ENCODE data around the gene PIK3R2.
"Not testable (repeated sequence)": the region's sequence is repeated elsewhere in the genome, so short reads cannot be mapped to it uniquely, and the experiment has no call there.

Gene PIK3R2

DNA sequence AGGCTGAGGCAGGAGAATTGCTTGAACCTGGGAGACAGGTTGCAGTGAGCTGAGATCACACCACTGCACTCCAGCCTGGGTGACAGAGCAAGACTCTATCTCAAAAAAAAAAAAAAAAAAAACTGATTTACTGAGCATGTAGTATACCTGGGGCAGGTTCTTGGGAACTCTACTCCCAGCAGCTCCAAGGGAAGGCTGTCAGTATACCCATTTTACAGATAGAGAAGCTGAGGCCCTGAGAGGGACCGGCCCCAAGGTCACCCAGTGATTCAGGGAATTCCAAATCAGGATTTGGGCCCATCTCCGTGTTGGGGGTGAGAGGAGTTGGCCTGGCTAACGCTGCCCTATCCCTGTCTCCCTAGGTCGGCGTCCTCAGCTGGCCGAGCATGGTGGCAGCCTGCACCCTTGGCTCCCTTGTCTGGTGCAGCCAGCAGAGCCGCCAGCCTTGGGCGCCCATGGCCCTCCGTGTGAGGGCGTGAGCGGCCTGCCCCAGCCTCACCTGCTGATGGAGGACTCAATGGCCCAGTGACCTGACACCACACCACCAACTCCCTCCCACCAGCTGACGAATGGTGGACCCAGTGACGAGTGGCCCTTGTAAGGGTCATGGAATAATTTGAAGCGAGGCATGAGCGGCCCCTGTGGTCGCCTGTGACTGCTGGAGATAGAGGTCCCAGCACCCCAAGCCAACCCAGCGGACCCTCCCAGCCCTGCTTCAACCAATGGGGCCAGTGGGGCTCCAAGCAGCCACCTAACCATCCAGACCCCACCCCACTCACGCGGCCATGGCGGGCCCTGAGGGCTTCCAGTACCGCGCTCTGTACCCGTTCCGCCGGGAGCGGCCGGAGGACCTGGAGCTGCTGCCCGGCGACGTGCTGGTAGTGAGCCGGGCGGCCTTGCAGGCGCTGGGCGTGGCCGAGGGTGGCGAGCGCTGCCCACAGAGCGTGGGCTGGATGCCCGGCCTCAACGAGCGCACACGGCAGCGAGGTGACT lies 2.4 kb downstream of the PIK3R2 start:
- Histone ChIP-seq H3K27ac (ENCODE audit: low read depth, low read length) (no peak overlapping the region), H3K27me3 (ENCODE audit: control insufficient read depth, insufficient read depth, low read length) (no peaks in the 10 kb centered on the region), H3K4me1 (ENCODE audit: control insufficient read depth, insufficient read depth, low read length) (peaks cover 10% of the 10 kb centered on the region; the same call in 1 of the 2 replicates), H3K36me3 (ENCODE audit: control insufficient read depth, insufficient read depth, low read length) (peaks cover 15% of the 10 kb centered on the region), H3K4me3 (ENCODE audit: low read depth, low read length) (no peak overlapping the region), H3K9me3 (ENCODE audit: control insufficient read depth, insufficient read depth, low read length) (no peaks in the 10 kb centered on the region), H3K9ac (ENCODE audit: low read depth, low read length) (no peak overlapping the region)

DNA sequence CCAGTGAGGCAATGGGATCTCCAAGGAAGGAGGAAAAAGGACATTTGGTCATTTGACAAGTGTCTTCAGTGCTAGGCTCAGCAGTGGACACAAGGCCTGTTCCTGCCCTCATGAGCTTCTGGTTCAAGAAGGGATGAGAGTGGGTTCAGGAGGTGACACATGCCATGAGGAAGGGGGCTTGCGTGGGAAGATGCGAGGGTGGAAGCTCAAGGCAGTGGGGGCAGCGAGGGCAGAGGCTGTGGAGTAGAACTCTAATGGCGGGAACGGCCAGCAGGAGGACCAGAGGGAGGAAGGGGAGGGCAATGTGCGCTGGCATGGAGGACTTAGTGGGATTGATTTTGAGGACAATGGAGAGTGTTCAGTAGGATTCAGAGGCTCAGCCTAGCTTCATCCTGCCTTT lies 3.3 kb downstream of the PIK3R2 start:
- H3K4me1 ChIP-seq (ENCODE audit: control insufficient read depth, insufficient read depth, low read length): peaks cover 10% of the 10 kb centered on the region; the same call in 1 of the 2 replicates
- no peak overlapping the region for H3K27ac ChIP-seq (ENCODE audit: low read depth, low read length)
- H3K9ac ChIP-seq (ENCODE audit: low read depth, low read length): no peak overlapping the region
- no peaks in the 10 kb centered on the region for H3K9me3 ChIP-seq (ENCODE audit: control insufficient read depth, insufficient read depth, low read length)
- H3K4me3 ChIP-seq (ENCODE audit: low read depth, low read length): no peak overlapping the region
- H3K27me3 ChIP-seq (ENCODE audit: control insufficient read depth, insufficient read depth, low read length): no peaks in the 10 kb centered on the region
- H3K36me3 ChIP-seq (ENCODE audit: control insufficient read depth, insufficient read depth, low read length): peaks cover 18% of the 10 kb centered on the region

DNA sequence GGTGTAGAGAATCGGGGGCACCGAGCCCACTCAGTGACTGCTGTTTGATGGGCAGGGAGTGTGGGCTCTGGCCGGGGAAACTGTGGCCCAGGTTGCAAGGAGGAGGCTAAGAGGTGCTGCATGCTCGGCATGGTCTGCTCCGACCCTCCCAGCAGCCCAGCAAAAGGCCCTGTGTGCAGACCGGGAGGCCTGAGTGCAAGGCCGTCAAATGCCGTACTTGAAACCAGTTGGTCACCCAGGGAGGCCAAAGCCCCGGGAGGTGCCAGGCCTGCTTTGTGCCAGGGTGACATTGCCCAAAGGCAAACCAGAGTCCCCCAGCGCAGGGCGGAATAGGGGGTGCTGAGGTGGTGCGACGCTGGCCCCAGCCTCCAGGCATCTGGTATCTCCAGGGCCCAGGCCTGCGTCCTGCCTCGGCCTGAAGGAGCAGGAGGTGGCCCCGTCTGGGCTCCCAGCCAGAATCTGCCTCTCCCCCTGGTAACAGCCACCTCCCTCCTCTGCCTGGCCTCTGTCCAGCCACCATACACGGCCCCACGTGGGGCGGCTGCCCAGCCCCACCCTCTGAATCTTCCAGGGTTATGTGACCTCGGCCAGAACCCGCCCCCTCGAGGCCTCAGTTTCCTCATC lies 4.0 kb downstream of the PIK3R2 start:
- H3K36me3 ChIP-seq (ENCODE audit: control insufficient read depth, insufficient read depth, low read length): peaks cover 22% of the 10 kb centered on the region
- H3K9ac ChIP-seq (ENCODE audit: low read depth, low read length): no peak overlapping the region
- H3K4me3 ChIP-seq (ENCODE audit: low read depth, low read length): no peak overlapping the region
- peak overlapping the region; percentile 36 for H3K27ac ChIP-seq (ENCODE audit: low read depth, low read length)
- no peaks in the 10 kb centered on the region for H3K27me3 ChIP-seq (ENCODE audit: control insufficient read depth, insufficient read depth, low read length)
- peaks cover 13% of the 10 kb centered on the region for H3K4me1 ChIP-seq (ENCODE audit: control insufficient read depth, insufficient read depth, low read length)
- no peaks in the 10 kb centered on the region for H3K9me3 ChIP-seq (ENCODE audit: control insufficient read depth, insufficient read depth, low read length)

DNA sequence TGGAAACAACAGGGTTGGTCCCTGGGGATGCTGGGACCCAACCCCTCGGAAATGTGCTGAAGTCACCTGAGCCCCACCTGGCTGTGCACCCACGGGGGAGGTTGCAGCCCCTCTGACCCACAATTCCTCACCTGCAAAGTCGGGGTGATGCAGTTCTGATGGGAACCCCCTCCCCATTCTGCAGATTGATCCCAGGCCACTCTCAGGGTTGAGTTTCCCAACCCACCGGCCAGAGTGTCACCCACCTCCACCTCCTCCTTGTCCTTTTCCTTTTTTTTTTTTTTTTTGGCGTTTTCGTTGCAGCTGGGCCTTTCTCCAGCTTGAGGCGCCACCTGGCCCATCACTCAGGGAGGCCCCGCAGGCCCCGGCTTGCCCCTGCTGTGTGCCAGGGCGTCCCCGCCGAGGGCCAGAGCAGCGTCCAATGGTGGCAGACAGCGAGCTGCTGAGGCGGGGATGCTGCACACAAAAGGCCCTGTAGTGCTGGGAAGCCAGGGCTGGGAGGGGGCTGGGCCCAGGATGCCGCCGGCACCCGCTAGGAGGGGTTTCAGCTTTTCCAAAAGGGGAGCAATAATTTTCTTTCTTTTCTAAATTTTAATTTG lies 4.6 kb downstream of the PIK3R2 start:
- Histone ChIP-seq H3K27me3 (ENCODE audit: control insufficient read depth, insufficient read depth, low read length) (no peaks in the 10 kb centered on the region), H3K4me1 (ENCODE audit: control insufficient read depth, insufficient read depth, low read length) (peaks cover 13% of the 10 kb centered on the region), H3K9me3 (ENCODE audit: control insufficient read depth, insufficient read depth, low read length) (no peaks in the 10 kb centered on the region), H3K27ac (ENCODE audit: low read depth, low read length) (peak overlapping the region; percentile 36), H3K36me3 (ENCODE audit: control insufficient read depth, insufficient read depth, low read length) (peaks cover 27% of the 10 kb centered on the region), H3K4me3 (ENCODE audit: low read depth, low read length) (no peak overlapping the region), H3K9ac (ENCODE audit: low read depth, low read length) (no peak overlapping the region)

DNA sequence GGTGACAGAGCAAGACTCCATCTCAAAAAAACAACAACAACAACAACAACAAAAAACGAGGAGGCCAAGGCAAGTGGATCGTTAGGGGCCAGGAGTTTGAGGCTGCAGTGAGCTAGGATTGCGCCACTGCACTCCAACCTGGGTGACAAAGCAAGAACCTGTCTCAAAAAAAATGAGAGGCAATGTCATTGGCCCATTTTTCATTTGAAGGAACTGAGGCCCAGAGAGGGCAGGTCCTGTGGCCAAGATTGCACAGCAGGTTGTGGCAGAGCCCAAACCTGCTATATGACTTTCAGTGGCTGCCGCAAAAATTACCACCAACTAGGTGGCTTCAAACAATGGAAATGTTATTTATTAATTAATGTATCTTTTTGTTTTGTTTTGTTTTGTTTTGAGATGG lies 5.5 kb downstream of the PIK3R2 start:
- Histone ChIP-seq H3K4me3 (ENCODE audit: low read depth, low read length) (no peak overlapping the region), H3K9me3 (ENCODE audit: control insufficient read depth, insufficient read depth, low read length) (no peaks in the 10 kb centered on the region), H3K36me3 (ENCODE audit: control insufficient read depth, insufficient read depth, low read length) (peaks cover 36% of the 10 kb centered on the region), H3K27me3 (ENCODE audit: control insufficient read depth, insufficient read depth, low read length) (no peaks in the 10 kb centered on the region), H3K27ac (ENCODE audit: low read depth, low read length) (no peak overlapping the region), H3K9ac (ENCODE audit: low read depth, low read length) (no peak overlapping the region), H3K4me1 (ENCODE audit: control insufficient read depth, insufficient read depth, low read length) (peaks cover 13% of the 10 kb centered on the region)

DNA sequence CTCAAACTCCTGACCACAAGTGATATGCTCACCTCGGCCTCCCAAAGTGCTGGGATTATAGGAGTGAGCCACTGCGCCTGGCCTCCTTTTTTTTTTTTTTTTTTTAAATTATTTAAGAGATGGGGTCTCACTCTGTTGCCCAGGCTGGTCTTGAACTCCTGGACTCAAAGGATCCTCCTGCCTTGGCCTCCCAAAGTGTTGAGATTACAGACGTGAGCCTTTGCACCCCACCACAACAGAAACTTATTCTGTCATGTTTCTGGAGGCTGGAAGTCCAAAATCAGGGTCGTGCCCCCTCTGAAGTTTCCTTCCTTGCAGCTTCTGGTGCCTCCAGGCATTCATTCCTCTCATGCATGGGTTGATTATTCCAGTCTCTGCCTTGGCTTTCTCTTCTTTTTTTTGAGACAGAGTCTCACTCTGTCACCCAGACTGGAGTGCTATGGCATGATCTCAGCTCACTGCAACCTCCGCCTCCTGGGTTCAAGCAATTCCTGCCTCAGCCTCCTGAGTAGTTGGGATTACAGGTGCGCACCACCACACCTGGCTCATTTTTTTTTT lies 6.2 kb downstream of the PIK3R2 start:
- not testable (repeated sequence) for H3K27me3 ChIP-seq (ENCODE audit: control insufficient read depth, insufficient read depth, low read length); H3K4me3 ChIP-seq (ENCODE audit: low read depth, low read length); H3K9me3 ChIP-seq (ENCODE audit: control insufficient read depth, insufficient read depth, low read length); H3K27ac ChIP-seq (ENCODE audit: low read depth, low read length); H3K9ac ChIP-seq (ENCODE audit: low read depth, low read length)
- Histone ChIP-seq H3K36me3 (ENCODE audit: control insufficient read depth, insufficient read depth, low read length) (peaks cover 40% of the 10 kb centered on the region), H3K4me1 (ENCODE audit: control insufficient read depth, insufficient read depth, low read length) (peaks cover 13% of the 10 kb centered on the region)

DNA sequence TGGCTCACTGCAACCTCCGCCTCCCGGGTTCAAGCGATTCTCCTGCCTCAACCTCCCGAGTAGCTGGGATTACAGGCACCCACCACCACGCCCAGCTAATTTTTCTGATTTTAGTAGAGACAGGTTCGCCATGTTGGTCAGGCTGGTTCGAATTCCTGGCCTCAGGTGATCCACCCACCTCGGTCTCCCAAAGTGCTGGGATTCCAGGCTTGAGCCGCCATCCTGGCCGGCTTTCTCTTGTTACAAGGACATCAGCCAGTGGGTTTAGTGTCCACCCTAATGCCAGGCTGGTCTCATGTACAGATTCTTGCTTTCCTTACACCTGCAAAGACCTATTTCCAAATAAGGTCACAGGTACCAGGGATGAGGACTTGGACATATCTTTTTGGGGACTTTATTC lies 6.8 kb downstream of the PIK3R2 start:
- Histone ChIP-seq H3K4me3 (ENCODE audit: low read depth, low read length) (no peak overlapping the region), H3K27me3 (ENCODE audit: control insufficient read depth, insufficient read depth, low read length) (no peaks in the 10 kb centered on the region), H3K27ac (ENCODE audit: low read depth, low read length) (no peak overlapping the region), H3K9ac (ENCODE audit: low read depth, low read length) (no peak overlapping the region), H3K4me1 (ENCODE audit: control insufficient read depth, insufficient read depth, low read length) (peaks cover 9% of the 10 kb centered on the region), H3K36me3 (ENCODE audit: control insufficient read depth, insufficient read depth, low read length) (peaks cover 41% of the 10 kb centered on the region), H3K9me3 (ENCODE audit: control insufficient read depth, insufficient read depth, low read length) (no peaks in the 10 kb centered on the region)

DNA sequence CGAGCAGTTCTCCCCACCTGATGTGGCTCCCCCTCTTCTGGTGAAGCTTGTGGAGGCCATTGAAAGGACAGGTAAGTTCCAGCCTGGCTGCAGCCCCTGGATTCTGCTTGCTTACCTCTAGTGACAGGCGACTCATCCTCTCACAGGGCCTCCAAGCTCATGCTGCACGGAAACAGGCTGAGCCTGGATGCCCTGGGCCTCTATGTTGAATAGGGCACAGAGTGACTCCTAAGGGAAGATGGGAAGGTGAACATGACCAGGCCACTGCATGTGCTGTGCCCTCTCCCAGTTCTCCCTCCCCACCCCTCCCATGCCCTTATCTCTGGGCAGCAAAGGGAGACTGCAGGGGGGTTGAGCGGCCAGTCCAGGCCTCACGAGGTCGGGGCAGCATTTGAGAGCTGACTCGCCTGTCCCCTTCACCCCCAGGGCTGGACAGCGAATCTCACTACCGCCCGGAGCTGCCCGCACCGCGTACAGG lies 7.6 kb downstream of the PIK3R2 start:
- no peak overlapping the region for H3K27ac ChIP-seq (ENCODE audit: low read depth, low read length)
- no peaks in the 10 kb centered on the region for H3K27me3 ChIP-seq (ENCODE audit: control insufficient read depth, insufficient read depth, low read length)
- H3K4me3 ChIP-seq (ENCODE audit: low read depth, low read length): no peak overlapping the region
- peaks cover 42% of the 10 kb centered on the region for H3K36me3 ChIP-seq (ENCODE audit: control insufficient read depth, insufficient read depth, low read length)
- H3K9me3 ChIP-seq (ENCODE audit: control insufficient read depth, insufficient read depth, low read length): no peaks in the 10 kb centered on the region
- peaks cover 9% of the 10 kb centered on the region for H3K4me1 ChIP-seq (ENCODE audit: control insufficient read depth, insufficient read depth, low read length)
- no peak overlapping the region for H3K9ac ChIP-seq (ENCODE audit: low read depth, low read length)

DNA sequence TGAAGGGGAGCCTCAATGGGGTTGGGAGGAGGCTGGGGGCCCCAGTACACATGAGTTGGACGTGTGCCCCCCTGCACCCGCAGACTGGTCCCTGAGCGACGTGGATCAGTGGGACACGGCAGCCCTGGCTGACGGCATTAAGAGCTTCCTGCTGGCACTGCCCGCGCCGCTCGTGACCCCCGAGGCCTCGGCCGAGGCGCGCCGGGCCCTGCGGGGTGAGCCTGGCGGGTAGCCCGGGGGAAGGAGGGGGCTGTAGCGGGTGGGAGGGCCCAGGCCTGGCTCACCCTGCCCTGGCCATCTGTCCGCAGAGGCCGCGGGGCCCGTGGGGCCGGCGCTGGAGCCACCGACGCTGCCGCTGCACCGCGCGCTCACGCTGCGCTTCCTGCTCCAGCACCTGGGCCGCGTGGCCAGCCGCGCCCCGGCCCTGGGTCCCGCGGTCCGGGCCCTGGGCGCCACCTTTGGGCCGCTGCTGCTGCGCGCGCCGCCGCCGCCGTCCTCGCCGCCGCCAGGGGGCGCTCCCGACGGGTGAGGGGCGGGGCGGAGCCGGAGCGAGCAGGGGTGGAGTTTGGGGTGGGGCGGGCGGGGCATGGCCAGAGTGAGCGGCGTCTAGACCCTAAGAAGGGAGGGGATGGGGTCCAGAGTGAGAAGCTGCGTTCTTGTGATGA lies 8.1 kb downstream of the PIK3R2 start:
- Histone ChIP-seq H3K4me3 (ENCODE audit: low read depth, low read length) (peak overlapping the region; percentile 35; the same call in 1 of the 2 replicates), H3K4me1 (ENCODE audit: control insufficient read depth, insufficient read depth, low read length) (peaks cover 9% of the 10 kb centered on the region), H3K27me3 (ENCODE audit: control insufficient read depth, insufficient read depth, low read length) (no peaks in the 10 kb centered on the region), H3K9ac (ENCODE audit: low read depth, low read length) (no peak overlapping the region), H3K36me3 (ENCODE audit: control insufficient read depth, insufficient read depth, low read length) (peaks cover 42% of the 10 kb centered on the region), H3K9me3 (ENCODE audit: control insufficient read depth, insufficient read depth, low read length) (no peaks in the 10 kb centered on the region), H3K27ac (ENCODE audit: low read depth, low read length) (no peak overlapping the region)

DNA sequence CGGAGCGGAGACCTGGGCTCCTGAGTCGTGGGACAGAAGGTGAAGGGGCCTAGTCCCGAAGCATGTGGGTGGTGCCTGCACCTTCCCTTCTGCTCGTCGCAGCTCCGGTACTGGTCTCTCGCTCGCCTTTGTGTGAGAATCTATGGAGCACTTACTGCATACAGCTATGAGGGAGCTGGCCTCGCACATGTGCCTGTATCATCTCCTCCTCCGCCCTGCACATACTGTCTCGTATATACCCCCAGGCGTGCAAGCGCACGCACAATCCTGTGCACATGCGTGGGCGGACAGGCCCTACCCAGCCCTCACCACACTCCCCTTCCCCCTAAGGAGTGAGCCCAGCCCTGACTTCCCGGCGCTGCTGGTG lies 8.7 kb downstream of the PIK3R2 start:
- H3K36me3 ChIP-seq (ENCODE audit: control insufficient read depth, insufficient read depth, low read length): peaks cover 41% of the 10 kb centered on the region
- H3K27ac ChIP-seq (ENCODE audit: low read depth, low read length): no peak overlapping the region
- no peaks in the 10 kb centered on the region for H3K9me3 ChIP-seq (ENCODE audit: control insufficient read depth, insufficient read depth, low read length)
- no peak overlapping the region for H3K4me3 ChIP-seq (ENCODE audit: low read depth, low read length)
- H3K27me3 ChIP-seq (ENCODE audit: control insufficient read depth, insufficient read depth, low read length): no peaks in the 10 kb centered on the region
- H3K9ac ChIP-seq (ENCODE audit: low read depth, low read length): no peak overlapping the region
- H3K4me1 ChIP-seq (ENCODE audit: control insufficient read depth, insufficient read depth, low read length): peaks cover 9% of the 10 kb centered on the region

Measured in HUES48 (cell line).